CD14-positive monocyte (primary cell): ENCODE measurements around the gene CA11. TPM values are rescaled to one million over a fixed set of nuclear protein-coding genes. Genes with fewer than 3 reads are reported as not detected.

Experiments used
- DNase-seq, 3 donors: peaks; one replicate each; pipeline ENCODE4 v3.0.0-alpha.2; 2011 to 2022
- H2AFZ ChIP-seq: 2 replicates; pipeline ENCODE4 v1.6.0; 2012; ENCODE audit warnings: mild to moderate bottlenecking, low read depth, low read length, inconsistent platforms; ENCODE audit not compliant: insufficient read depth, poor library complexity, severe bottlenecking
- H3K27ac ChIP-seq, 2 donors: 1 replicate in 1 of 2; 2 replicates in 1 of 2; pipeline ENCODE4 v1.5.1; 2012 to 2013; ENCODE audit warnings: low read length in 2 of 2, control low read depth in 1 of 2, inconsistent platforms in 1 of 2, low read depth in 1 of 2, mild to moderate bottlenecking in 1 of 2
- H3K27me3 ChIP-seq, 2 donors: one replicate each; pipeline versions ENCODE4 v1.6.0 to v1.6.1; 2011 to 2013; ENCODE audit warnings: low read length in 2 of 2; ENCODE audit not compliant: control insufficient read depth in 2 of 2, insufficient read depth in 2 of 2
- H3K36me3 ChIP-seq, 2 donors: replicated peaks in 1 of 2; 1 replicate in 1 of 2; 2 replicates in 1 of 2; pipeline versions ENCODE4 v1.5.1 to v1.6.1; 2012 to 2013; ENCODE audit warnings: low read length in 2 of 2, control low read depth in 1 of 2, inconsistent platforms in 1 of 2, mild to moderate bottlenecking in 1 of 2; ENCODE audit not compliant: insufficient read depth in 2 of 2, control insufficient read depth in 1 of 2
- H3K4me1 ChIP-seq, 2 donors: 1 replicate in 1 of 2; 2 replicates in 1 of 2; pipeline versions ENCODE4 v1.5.1 to v1.6.1; 2012 to 2013; ENCODE audit warnings: low read length in 2 of 2, control low read depth in 1 of 2, inconsistent platforms in 1 of 2, mild to moderate bottlenecking in 1 of 2, moderate library complexity in 1 of 2; ENCODE audit not compliant: insufficient read depth in 2 of 2, control insufficient read depth in 1 of 2
- H3K4me2 ChIP-seq: replicated peaks from 2 replicates; pipeline ENCODE3; 2012; ENCODE audit warnings: low read length, moderate library complexity, mild to moderate bottlenecking; ENCODE audit not compliant: poor library complexity, severe bottlenecking; ENCODE audit errors: extremely low read depth
- H3K4me3 ChIP-seq, 3 experiments: fragments of 200-600 bp in 1 of 3; sonication (generic) in 1 of 3; replicated peaks in 1 of 3; 1 replicate in 2 of 3; 2 replicates in 1 of 3; pipeline ENCODE4 v1.5.1; 2011 to 2013; ENCODE audit warnings: low read length in 3 of 3, mild to moderate bottlenecking in 3 of 3, control low read depth in 2 of 3, low read depth in 2 of 3, inconsistent platforms in 1 of 3, moderate library complexity in 1 of 3
- H3K79me2 ChIP-seq: 2 replicates; pipeline ENCODE4 v1.6.0; 2012; ENCODE audit warnings: mild to moderate bottlenecking, control low read depth, inconsistent platforms, low read length, moderate library complexity; ENCODE audit not compliant: insufficient read depth
- H3K9ac ChIP-seq: 2 replicates; pipeline ENCODE4 v1.6.0; 2017; ENCODE audit warnings: low read length, mild to moderate bottlenecking; ENCODE audit not compliant: insufficient read depth, poor library complexity, severe bottlenecking
- H3K9me3 ChIP-seq, 2 donors: replicated peaks in 1 of 2; 1 replicate in 1 of 2; 2 replicates in 1 of 2; pipeline versions ENCODE4 v1.5.1 to v1.6.1; 2012 to 2013; ENCODE audit warnings: low read length in 2 of 2, control low read depth in 1 of 2; ENCODE audit not compliant: control insufficient read depth in 1 of 2, insufficient read depth in 1 of 2
- H4K20me1 ChIP-seq: 2 replicates; pipeline ENCODE4 v1.6.0; 2012; ENCODE audit warnings: mild to moderate bottlenecking, low read length, control low read depth, moderate library complexity; ENCODE audit not compliant: insufficient read depth
- H3K27ac Mint-ChIP-seq, 7 donors: one replicate each; pipeline ENCODE4 v1.8.0; 2020; ENCODE audit warnings: mild to moderate bottlenecking in 7 of 7, mixed read lengths in 7 of 7, moderate library complexity in 6 of 7, inconsistent platforms in 2 of 7
- H3K27me3 Mint-ChIP-seq, 3 donors: one replicate each; pipeline ENCODE4 v1.8.0; 2021 to 2022; ENCODE audit warnings: low read depth in 3 of 3, mild to moderate bottlenecking in 3 of 3, mixed read lengths in 3 of 3, moderate library complexity in 3 of 3, inconsistent platforms in 1 of 3
- H3K36me3 Mint-ChIP-seq, 2 donors: one replicate each; pipeline ENCODE4 v1.8.0; 2020; ENCODE audit warnings: mixed read lengths in 2 of 2, inconsistent platforms in 1 of 2, mild to moderate bottlenecking in 1 of 2
- H3K4me1 Mint-ChIP-seq: one replicate; pipeline ENCODE4 v1.8.0; 2020; ENCODE audit warnings: mild to moderate bottlenecking, mixed read lengths
- H3K4me3 Mint-ChIP-seq, 2 donors: one replicate each; pipeline ENCODE4 v1.8.0; 2020; ENCODE audit warnings: mild to moderate bottlenecking in 2 of 2, mixed read lengths in 2 of 2, moderate library complexity in 1 of 2
- H3K9me3 Mint-ChIP-seq, 7 donors: one replicate each; pipeline ENCODE4 v1.8.0; 2020 to 2022; ENCODE audit warnings: mixed read lengths in 7 of 7, mild to moderate bottlenecking in 6 of 7, moderate library complexity in 6 of 7, inconsistent platforms in 2 of 7
- WGBS: methylation state at CpG from one replicate; pipeline ENCODE4 v1.1.5; 2013; ENCODE audit warnings: missing lambda C conversion rate; ENCODE audit not compliant: insufficient coverage; 5-methylcytosine and 5-hydroxymethylcytosine counted together
- intact Hi-C, 2 donors: fragments of 100-400 bp; cut with micrococcal nuclease; formaldehyde crosslinking; loops; one replicate each; pipeline versions ENCODE4 v1.15.0 to v1.15.1; 2023
- polyA plus RNA-seq, 3 donors: library from polyadenylated mRNA; depleted of rRNA in 1 of 3; unstranded in 2 of 3; stranded (reverse) in 1 of 3; fragments of 300-500 nt in 2 of 3; fragments of >200 nt in 1 of 3; fragmentation: Illumina TruSeq in 2 of 3; gene quantifications; 1 replicate in 2 of 3; 2 replicates in 1 of 3; pipeline ENCODE4 v1.2.3, GENCODE V29; 2012 to 2021
- TF ChIP-seq, protein P1 (sequence below): fragments of 200-600 bp; IDR thresholded peaks from one replicate; pipeline ENCODE4 v1.8.0; 2022; ENCODE audit warnings: antibody characterized with exemption, mild to moderate bottlenecking

CA11 gene
- polyA plus RNA-seq, 3 donors: 1.1 to 4.9 (median 1.8) TPM

DNA sequence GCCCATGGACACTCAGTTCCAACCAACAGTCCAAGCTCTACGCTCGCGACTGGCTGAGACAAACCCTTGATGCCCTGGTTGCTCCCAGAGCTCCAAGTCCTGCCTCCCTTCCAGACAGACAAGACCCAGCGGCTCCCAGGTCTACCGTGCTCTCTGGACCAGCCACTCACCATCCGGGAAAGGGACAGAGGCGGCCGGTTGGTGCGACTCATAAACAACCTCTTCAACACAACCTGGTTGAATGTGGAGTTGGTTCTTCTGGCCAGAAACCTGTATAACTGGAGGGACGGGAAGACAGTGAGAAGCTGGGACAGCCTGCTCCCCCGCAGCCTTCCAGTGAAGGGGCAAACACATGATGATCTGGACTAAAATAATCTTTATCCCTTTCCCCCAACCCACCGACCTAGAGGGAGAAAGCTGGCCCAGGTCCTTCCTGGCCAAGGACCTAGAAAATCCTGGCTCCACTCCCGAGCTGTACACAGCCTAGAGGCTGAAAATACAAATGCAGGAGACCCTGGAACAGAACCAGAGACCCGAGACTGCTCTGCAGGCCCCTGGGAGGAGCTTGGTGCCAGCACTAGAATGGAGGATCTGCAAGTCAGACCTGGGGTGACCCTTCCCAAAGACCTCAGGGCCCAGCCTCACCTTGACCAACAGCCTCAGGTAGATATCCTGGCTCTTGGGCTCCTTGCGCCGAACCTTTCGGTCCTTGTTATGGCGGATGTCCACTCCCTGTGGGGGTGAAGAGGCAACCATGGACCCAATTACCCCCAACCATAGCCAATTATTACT lies 28.6 kb downstream of the CA11 start:
- 89% methylated on average over 7 of the region's 18 CpGs for WGBS
- no peak for DNase-seq
- H3K27me3 Mint-ChIP-seq: peaks cover 0 to 2% (median 0%) of the 10 kb centered on the region in 3 donors
- TF ChIP-seq, protein P1, sequence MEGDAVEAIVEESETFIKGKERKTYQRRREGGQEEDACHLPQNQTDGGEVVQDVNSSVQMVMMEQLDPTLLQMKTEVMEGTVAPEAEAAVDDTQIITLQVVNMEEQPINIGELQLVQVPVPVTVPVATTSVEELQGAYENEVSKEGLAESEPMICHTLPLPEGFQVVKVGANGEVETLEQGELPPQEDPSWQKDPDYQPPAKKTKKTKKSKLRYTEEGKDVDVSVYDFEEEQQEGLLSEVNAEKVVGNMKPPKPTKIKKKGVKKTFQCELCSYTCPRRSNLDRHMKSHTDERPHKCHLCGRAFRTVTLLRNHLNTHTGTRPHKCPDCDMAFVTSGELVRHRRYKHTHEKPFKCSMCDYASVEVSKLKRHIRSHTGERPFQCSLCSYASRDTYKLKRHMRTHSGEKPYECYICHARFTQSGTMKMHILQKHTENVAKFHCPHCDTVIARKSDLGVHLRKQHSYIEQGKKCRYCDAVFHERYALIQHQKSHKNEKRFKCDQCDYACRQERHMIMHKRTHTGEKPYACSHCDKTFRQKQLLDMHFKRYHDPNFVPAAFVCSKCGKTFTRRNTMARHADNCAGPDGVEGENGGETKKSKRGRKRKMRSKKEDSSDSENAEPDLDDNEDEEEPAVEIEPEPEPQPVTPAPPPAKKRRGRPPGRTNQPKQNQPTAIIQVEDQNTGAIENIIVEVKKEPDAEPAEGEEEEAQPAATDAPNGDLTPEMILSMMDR: no peak
- Histone ChIP-seq H3K4me3 (peak overlapping the region in 1 of 3 experiments; percentile 93), H3K4me2 (peak overlapping the region; percentile 96), H3K4me1 (peaks cover 47 to 52% of the 10 kb centered on the region in 2 donors), H2AFZ (no peak overlapping the region), H3K27me3 (no peaks in the 10 kb centered on the region), H3K79me2 (peaks cover 46% of the 10 kb centered on the region), H3K9me3 (no peaks in the 10 kb centered on the region), H4K20me1 (peaks cover 41% of the 10 kb centered on the region), H3K36me3 (peaks cover 30 to 31% of the 10 kb centered on the region in 2 donors), H3K9ac (peak overlapping the region; percentile 93), H3K27ac (peak overlapping the region; percentile 22 to 82)
- peaks cover 27 to 33% of the 10 kb centered on the region in 2 donors for H3K36me3 Mint-ChIP-seq
- H3K4me1 Mint-ChIP-seq: peaks cover 43% of the 10 kb centered on the region
- peaks cover 0 to 3% (median 0%) of the 10 kb centered on the region in 7 donors for H3K9me3 Mint-ChIP-seq
- peak overlapping the region; percentile 40 to 98 (median 96) for H3K27ac Mint-ChIP-seq
- intact Hi-C loops: no loop called here
- H3K4me3 Mint-ChIP-seq: peak overlapping the region; percentile 94 to 97

- Mint-ChIP-seq H3K27ac (peak overlapping the region in 3 of 7 donors; percentile 30 to 84 (median 60)), H3K36me3 (peaks cover 27 to 33% of the 10 kb centered on the region in 2 donors), H3K4me3 (no peak overlapping the region), H3K9me3 (peaks cover 0 to 3% (median 0%) of the 10 kb centered on the region in 7 donors), H3K27me3 (peaks cover 0 to 2% (median 0%) of the 10 kb centered on the region in 3 donors), H3K4me1 (peaks cover 37% of the 10 kb centered on the region)
- Histone ChIP-seq H3K79me2 (peaks cover 46% of the 10 kb centered on the region), H3K27me3 (no peaks in the 10 kb centered on the region), H3K4me1 (peaks cover 39 to 44% of the 10 kb centered on the region in 2 donors), H3K4me2 (no peak overlapping the region), H4K20me1 (peaks cover 41% of the 10 kb centered on the region), H3K9ac (no peak overlapping the region), H2AFZ (no peak overlapping the region), H3K9me3 (no peaks in the 10 kb centered on the region), H3K27ac (peak overlapping the region in 1 of 2 donors; percentile 31), H3K36me3 (peaks cover 30 to 31% of the 10 kb centered on the region in 2 donors), H3K4me3 (no peak overlapping the region)
- WGBS: 96% methylated on average over 2 of the region's 12 CpGs
- no peak for DNase-seq
- intact Hi-C loops: no loop called here
- TF ChIP-seq, protein P1: no peak
Measured at GRCh38 chr19:48616491-48617056, 29.4 kb downstream of the CA11 start.
